ENCODE measurements around the gene PACRG.
"Not testable (repeated sequence)": the region's sequence is repeated elsewhere in the genome, so short reads cannot be mapped to it uniquely, and the experiment has no call there.

PACRG gene

GRCh38 chr6:163313566-163313965 is 585.8 kb downstream of the PACRG start:
- DNase-seq (ENCODE audit: low read depth in 2 of 2), result no peak

GRCh38 chr6:163313981-163314380 is 586.2 kb downstream of the PACRG start:
- no peak for DNase-seq (ENCODE audit: low read depth in 2 of 2)

GRCh38 chr6:163314791-163315470 is 587.2 kb downstream of the PACRG start:
- DNase-seq (ENCODE audit: low read depth in 2 of 2), result no peak

GRCh38 chr6:163316866-163317495 is 589.2 kb downstream of the PACRG start:
- DNase-seq (ENCODE audit: low read depth in 2 of 2), result not testable (repeated sequence)

GRCh38 chr6:163318071-163318786 is 590.5 kb downstream of the PACRG start:
- DNase-seq (ENCODE audit: low read depth in 2 of 2), result no peak

- DNase-seq (ENCODE audit: low read depth in 2 of 2), result no peak
Measured at GRCh38 chr6:163319609-163320366, 592.0 kb downstream of the PACRG start.

GRCh38 chr6:163320402-163320801 is 592.6 kb downstream of the PACRG start:
- no peak for DNase-seq (ENCODE audit: low read depth in 2 of 2)

GRCh38 chr6:163320804-163321203 is 593.0 kb downstream of the PACRG start:
- DNase-seq (ENCODE audit: low read depth in 2 of 2), result no peak

GRCh38 chr6:163321717-163322116 is 593.9 kb downstream of the PACRG start:
- no peak for DNase-seq (ENCODE audit: low read depth in 2 of 2)

- no peak for DNase-seq (ENCODE audit: low read depth in 2 of 2)
Measured at GRCh38 chr6:163323274-163323673, 595.5 kb downstream of the PACRG start.

GRCh38 chr6:163323705-163324104 is 595.9 kb downstream of the PACRG start:
- DNase-seq (ENCODE audit: low read depth in 2 of 2), result no peak

GRCh38 chr6:163324326-163324687 is 596.5 kb downstream of the PACRG start:
- DNase-seq (ENCODE audit: low read depth in 2 of 2), result no peak

GRCh38 chr6:163324688-163325389 is 597.1 kb downstream of the PACRG start:
- no peak for DNase-seq (ENCODE audit: low read depth in 2 of 2)

- DNase-seq (ENCODE audit: low read depth in 2 of 2), result no peak
Measured at GRCh38 chr6:163325390-163325784, 597.6 kb downstream of the PACRG start.

GRCh38 chr6:163327165-163327880 is 599.5 kb downstream of the PACRG start:
- no peak for DNase-seq (ENCODE audit: low read depth in 2 of 2)

GRCh38 chr6:163327921-163328320 is 600.1 kb downstream of the PACRG start:
- no peak for DNase-seq (ENCODE audit: low read depth in 2 of 2)

- no peak for DNase-seq (ENCODE audit: low read depth in 2 of 2)
Measured at GRCh38 chr6:163328411-163328810, 600.6 kb downstream of the PACRG start.

- no peak for DNase-seq (ENCODE audit: low read depth in 2 of 2)
Measured at GRCh38 chr6:163329991-163330390, 602.2 kb downstream of the PACRG start.

GRCh38 chr6:163331245-163331644 is 603.5 kb downstream of the PACRG start:
- no peak for DNase-seq (ENCODE audit: low read depth in 2 of 2)

- DNase-seq (ENCODE audit: low read depth in 2 of 2), result no peak
Measured at GRCh38 chr6:163332575-163332974, 604.8 kb downstream of the PACRG start.

GRCh38 chr6:163333038-163333437 is 605.3 kb downstream of the PACRG start:
- no peak for DNase-seq (ENCODE audit: low read depth in 2 of 2)
